Mucosa of rectum (tissue), 2 donors: ENCODE results near the gene PHLDB3.
"Not testable (repeated sequence)": the region's sequence is repeated elsewhere in the genome, so short reads cannot be mapped to it uniquely, and the experiment has no call there.

Source experiments
- H3K27ac ChIP-seq, 2 donors: one replicate each; pipeline ENCODE4 v1.7.0; 2013; ENCODE audit warnings: inconsistent platforms in 2 of 2, low read depth in 2 of 2, low read length in 2 of 2
- H3K27me3 ChIP-seq, 2 donors: one replicate each; pipeline ENCODE4 v1.7.0; 2013; ENCODE audit warnings: low read length in 2 of 2; ENCODE audit not compliant: control insufficient read depth in 2 of 2, insufficient read depth in 2 of 2
- H3K36me3 ChIP-seq, 2 donors: one replicate each; pipeline ENCODE4 v1.7.0; 2013; ENCODE audit warnings: low read length in 2 of 2; ENCODE audit not compliant: control insufficient read depth in 2 of 2, insufficient read depth in 2 of 2
- H3K4me1 ChIP-seq, 2 donors: one replicate each; pipeline ENCODE4 v1.7.0; 2013; ENCODE audit warnings: low read length in 2 of 2, mild to moderate bottlenecking in 1 of 2; ENCODE audit not compliant: control insufficient read depth in 2 of 2, insufficient read depth in 2 of 2
- H3K4me3 ChIP-seq, 2 donors: one replicate each; pipeline ENCODE4 v1.7.0; 2013; ENCODE audit warnings: low read length in 2 of 2
- H3K9ac ChIP-seq, 2 donors: one replicate each; pipeline ENCODE4 v1.7.0; 2013; ENCODE audit warnings: low read length in 2 of 2, low read depth in 1 of 2, mild to moderate bottlenecking in 1 of 2
- H3K9me3 ChIP-seq, 2 donors: one replicate each; pipeline ENCODE4 v1.7.0; 2013; ENCODE audit warnings: low read length in 2 of 2; ENCODE audit not compliant: control insufficient read depth in 2 of 2
- donor health status: healthy.
- donor health status: Normal muscosa, but diverticular disease.

PHLDB3 gene

DNA sequence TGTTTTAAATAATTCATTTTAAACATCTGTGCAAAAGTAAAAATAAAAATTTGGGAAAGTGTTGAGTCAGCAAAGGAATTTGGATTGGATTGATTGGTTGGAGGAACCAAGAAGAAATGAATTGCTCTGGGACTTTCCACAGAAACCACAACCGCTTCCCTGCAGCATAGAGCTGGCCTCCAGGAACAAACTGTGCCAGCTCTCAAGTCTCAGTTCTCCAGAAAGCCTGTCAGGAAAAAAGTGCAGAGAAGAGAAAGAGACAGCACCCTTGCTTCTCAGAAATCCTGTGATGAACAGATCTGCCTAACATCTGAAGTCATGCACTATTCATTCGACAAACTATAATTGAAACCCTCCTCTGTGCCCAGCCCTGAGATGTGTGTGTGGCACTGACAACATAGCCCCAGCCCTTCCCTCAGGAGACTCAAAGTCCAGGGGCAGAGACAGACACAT is 54.0 kb downstream of the PHLDB3 start:
- H3K9ac ChIP-seq: no peak overlapping the region
- H3K4me3 ChIP-seq: no peak overlapping the region
- H3K4me1 ChIP-seq: peaks cover 0 to 4% of the 10 kb centered on the region in 2 donors
- peak overlapping the region; percentile 3 to 17 for H3K27ac ChIP-seq
- no peaks in the 10 kb centered on the region for H3K27me3 ChIP-seq
- H3K36me3 ChIP-seq: no peaks in the 10 kb centered on the region
- H3K9me3 ChIP-seq: no peaks in the 10 kb centered on the region

DNA sequence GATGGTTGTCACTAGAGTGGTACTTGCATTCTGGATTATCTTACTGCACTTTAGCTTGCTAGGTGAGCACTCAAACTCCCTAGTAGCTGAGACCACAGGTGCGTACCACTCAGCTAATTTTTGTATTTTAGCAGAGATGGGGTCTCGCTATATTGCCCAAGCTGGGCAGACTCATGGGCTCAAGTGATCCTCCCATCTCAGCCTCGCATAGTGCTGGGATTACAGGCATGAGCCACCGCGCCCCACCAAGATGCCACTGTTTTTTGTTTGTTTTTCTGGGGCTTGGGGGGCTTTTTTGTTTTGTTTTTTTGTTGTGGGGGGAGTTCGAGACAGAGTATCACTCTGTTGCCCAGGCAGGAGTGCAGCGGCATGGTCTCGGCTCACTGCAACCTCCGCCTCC is 56.9 kb downstream of the PHLDB3 start:
- H3K36me3 ChIP-seq: no peaks in the 10 kb centered on the region
- H3K27me3 ChIP-seq: no peaks in the 10 kb centered on the region
- H3K4me1 ChIP-seq: no peaks in the 10 kb centered on the region
- H3K9me3 ChIP-seq: no peaks in the 10 kb centered on the region
- H3K4me3 ChIP-seq: no peak overlapping the region
- no peak overlapping the region for H3K27ac ChIP-seq
- H3K9ac ChIP-seq: no peak overlapping the region

DNA sequence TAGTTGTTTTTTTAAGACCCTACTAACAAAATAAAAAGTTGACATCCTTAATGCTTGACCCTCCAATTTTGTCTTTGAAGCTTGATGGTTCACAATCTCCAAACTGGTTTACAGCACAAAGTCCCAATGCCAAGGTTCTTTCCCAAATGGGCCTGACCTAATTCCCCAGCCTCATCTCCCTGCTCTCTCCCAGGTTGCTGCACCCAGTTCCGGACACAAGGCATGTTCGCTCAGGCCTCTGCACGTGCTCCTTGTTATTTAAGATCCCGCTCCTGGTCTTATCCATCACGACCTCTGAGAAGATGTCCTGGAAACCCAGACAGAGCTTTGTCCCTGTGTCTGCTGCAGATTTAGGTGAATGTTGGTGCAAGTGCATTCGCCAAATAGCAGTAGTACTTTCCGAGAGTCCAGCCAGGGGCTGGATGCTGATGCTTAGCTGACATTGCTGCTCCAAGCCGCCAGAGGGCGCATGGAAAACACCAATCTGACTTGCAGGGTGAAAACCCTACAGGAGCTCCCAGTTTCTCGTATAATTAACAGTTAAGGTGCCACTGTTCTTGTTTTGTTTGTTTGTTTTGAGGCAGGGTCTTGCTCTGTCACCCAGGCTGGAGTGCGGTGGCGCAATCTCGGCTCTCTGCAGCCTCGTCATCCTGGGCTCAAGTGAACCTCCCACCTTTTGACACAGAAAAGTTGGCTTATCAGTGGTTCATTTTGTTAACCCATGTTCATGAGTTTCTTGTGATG is 57.6 kb downstream of the PHLDB3 start:
- H3K9ac ChIP-seq: no peak overlapping the region
- no peak overlapping the region for H3K4me3 ChIP-seq
- no peak overlapping the region for H3K27ac ChIP-seq
- no peaks in the 10 kb centered on the region for H3K36me3 ChIP-seq
- no peaks in the 10 kb centered on the region for H3K27me3 ChIP-seq
- no peaks in the 10 kb centered on the region for H3K4me1 ChIP-seq
- H3K9me3 ChIP-seq: no peaks in the 10 kb centered on the region

DNA sequence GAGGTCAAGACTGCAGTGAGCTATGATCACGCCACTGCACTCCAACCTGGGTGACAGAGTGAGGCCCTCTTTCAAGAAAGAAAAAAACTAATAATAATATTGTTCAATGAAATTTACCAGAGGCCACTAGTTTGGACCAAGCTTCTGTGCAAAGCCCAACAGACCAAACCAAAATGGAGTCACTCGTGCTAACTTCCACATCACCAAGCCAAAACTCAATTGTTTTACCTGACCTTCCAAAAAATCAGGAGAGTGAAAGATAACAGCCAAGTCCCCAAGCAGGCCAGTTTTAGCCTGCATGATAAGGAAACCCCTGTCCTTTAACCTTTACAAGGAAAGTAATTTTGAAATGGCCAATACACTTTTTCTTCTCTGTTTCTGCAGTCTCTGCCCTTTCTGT is 59.1 kb downstream of the PHLDB3 start:
- H3K36me3 ChIP-seq: no peaks in the 10 kb centered on the region
- no peak overlapping the region for H3K27ac ChIP-seq
- H3K4me3 ChIP-seq: no peak overlapping the region
- H3K9ac ChIP-seq: no peak overlapping the region
- H3K27me3 ChIP-seq: no peaks in the 10 kb centered on the region
- H3K9me3 ChIP-seq: no peaks in the 10 kb centered on the region
- H3K4me1 ChIP-seq: no peaks in the 10 kb centered on the region

DNA sequence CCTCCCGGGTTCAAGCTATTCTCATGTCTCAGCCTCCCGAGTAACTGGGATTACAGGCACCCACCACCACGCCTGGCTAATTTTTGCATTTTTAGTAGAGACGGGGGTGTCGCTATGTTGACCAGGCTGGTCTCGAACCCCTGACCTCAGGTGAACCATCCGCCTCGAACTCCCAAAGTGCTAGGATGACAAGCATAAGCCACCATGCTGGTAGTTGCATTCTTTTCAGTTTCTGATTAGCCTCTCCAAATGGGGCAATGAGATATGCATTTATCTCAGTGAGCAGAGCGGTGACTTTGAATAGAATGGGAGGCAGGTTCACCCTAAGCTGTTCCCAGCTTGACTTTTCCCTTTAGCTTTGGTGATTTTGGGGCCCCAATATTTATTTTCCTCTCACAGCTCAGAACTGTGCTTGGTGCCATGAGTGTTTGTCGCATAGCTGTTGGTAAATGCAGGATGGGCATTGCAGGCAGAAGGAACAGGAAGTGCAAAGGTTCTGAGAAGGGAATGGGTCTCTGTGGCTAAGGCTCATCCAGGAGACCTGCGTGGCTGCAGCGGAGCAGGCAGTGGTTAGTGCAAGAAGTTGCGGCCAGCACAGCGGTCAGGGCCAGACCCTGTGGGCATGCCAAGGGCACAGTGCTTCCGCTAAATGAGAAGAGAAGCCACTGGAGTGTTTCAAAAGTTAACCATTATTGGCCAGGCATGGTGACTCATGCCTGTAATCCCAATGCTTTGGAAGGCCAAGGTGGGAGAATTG is 59.8 kb downstream of the PHLDB3 start:
- H3K9ac ChIP-seq: no peak overlapping the region
- H3K27me3 ChIP-seq: no peaks in the 10 kb centered on the region
- no peaks in the 10 kb centered on the region for H3K4me1 ChIP-seq
- H3K4me3 ChIP-seq: no peak overlapping the region
- no peaks in the 10 kb centered on the region for H3K36me3 ChIP-seq
- H3K9me3 ChIP-seq: no peaks in the 10 kb centered on the region
- H3K27ac ChIP-seq: no peak overlapping the region

DNA sequence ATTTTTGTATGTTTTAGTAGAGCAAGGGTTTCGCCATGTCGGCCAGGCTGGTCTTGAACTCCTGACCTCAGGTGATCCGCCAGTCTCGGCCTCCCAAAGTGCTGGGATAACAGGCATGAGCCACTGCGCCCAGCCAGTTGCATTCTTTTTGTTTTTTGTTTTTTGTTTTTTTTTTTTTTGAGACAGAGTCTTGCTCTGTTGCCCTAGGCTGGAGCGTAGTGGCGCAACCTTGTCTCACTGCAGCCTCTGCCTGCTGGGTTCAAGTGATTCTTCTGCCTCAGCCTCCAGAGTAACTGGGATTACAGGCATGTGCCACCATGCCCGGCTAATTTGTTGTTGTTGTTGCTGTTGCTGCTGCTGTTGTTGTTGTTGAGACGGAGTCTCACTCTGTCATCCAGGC is 60.5 kb downstream of the PHLDB3 start:
- not testable (repeated sequence) for H3K4me3 ChIP-seq, H3K4me1 ChIP-seq, H3K36me3 ChIP-seq, H3K27ac ChIP-seq, H3K9me3 ChIP-seq, H3K27me3 ChIP-seq, H3K9ac ChIP-seq

DNA sequence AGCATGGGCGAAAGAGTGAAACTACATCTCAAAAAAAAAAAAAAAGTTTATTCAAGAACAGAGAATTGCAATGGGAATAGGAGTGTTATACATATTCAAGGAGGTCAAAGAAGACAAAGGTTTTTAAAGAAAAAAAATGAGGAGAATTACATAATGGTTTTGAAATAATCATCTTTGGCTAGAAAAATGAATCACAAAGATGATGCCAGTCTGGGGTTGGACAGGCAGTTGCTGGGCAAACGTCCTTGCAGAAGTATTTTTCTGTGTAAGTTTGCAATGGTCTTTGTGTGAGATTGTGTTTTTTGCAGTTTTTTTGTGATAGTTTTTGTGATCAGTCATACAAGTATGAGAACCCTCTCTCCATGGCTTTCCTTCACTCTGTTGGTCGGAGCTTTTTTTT is 62.8 kb downstream of the PHLDB3 start:
- Histone ChIP-seq H3K9me3 (no peaks in the 10 kb centered on the region), H3K9ac (no peak overlapping the region), H3K27ac (no peak overlapping the region), H3K4me1 (peaks cover 5 to 9% of the 10 kb centered on the region in 2 donors), H3K4me3 (no peak overlapping the region), H3K27me3 (no peaks in the 10 kb centered on the region), H3K36me3 (no peaks in the 10 kb centered on the region)

DNA sequence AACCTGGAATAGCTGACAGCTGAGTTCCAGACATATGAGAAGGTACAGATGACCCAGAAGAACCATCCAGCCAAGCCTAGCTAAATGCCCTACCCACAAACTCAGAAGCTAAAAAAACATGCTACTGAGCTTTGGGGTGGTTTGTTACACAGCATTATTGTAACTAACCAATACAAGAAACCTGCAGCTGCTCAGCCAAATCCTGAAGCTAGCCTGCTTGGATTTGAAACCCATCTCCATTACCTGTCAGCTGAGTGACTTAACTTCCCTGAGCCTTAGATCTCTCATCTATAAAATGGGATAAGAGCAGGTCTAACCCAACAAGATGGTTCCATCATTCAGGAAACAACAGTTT is 64.9 kb downstream of the PHLDB3 start:
- Histone ChIP-seq H3K36me3 (no peaks in the 10 kb centered on the region), H3K9ac (no peak overlapping the region), H3K27me3 (no peaks in the 10 kb centered on the region), H3K4me3 (no peak overlapping the region), H3K4me1 (peaks cover 5 to 9% of the 10 kb centered on the region in 2 donors), H3K9me3 (no peaks in the 10 kb centered on the region), H3K27ac (no peak overlapping the region)

DNA sequence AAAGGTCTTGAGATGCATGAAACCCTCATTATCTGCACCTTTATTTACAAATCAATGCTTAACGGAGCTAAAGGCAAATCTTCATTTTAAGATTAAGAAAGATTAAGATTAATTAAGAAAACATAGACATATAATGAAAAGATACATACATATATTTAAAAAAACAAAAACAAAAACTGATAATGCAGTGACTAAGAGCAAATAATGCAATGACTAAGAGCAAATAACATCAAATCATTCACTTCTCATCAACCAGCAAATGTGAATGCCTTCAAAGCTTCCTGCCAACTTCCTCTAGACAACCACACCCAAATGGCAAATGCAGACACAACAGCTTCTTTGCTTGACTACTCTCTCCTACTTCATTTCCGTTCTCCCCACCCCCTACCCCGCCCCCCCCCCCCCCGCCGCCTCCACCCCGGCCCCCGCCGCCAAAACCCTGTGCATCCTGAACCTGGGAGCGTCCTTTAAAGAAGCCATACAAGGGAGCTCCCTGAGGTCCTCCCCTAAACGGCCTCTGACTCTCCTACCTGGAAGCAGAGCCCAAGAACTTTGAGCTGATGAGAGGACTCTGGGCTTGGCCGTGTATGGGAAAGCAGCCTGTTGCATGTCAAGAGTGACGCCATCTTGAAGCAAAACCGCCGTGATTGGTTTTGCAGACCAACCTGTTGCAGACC is 65.4 kb downstream of the PHLDB3 start:
- no peaks in the 10 kb centered on the region for H3K9me3 ChIP-seq
- H3K36me3 ChIP-seq: no peaks in the 10 kb centered on the region
- H3K4me1 ChIP-seq: peaks cover 5 to 9% of the 10 kb centered on the region in 2 donors
- H3K27ac ChIP-seq: peak overlapping the region in 1 of 2 donors; percentile 56
- H3K27me3 ChIP-seq: no peaks in the 10 kb centered on the region
- H3K9ac ChIP-seq: no peak overlapping the region
- no peak overlapping the region for H3K4me3 ChIP-seq
